GM21526 (cell line): ENCODE results near the gene TRAPPC14.
"Not testable (repeated sequence)": the region's sequence is repeated elsewhere in the genome, so short reads cannot be mapped to it uniquely, and the experiment has no call there.

ENCODE experiments used
- ATAC-seq: cut with Tn5 transposase; IDR thresholded peaks from one replicate; pipeline ENCODE4 v1.9.1; 2021; ENCODE audit warnings: moderate library complexity; ENCODE audit not compliant: unreplicated experiment, low FRiP score

Gene TRAPPC14, protein sequence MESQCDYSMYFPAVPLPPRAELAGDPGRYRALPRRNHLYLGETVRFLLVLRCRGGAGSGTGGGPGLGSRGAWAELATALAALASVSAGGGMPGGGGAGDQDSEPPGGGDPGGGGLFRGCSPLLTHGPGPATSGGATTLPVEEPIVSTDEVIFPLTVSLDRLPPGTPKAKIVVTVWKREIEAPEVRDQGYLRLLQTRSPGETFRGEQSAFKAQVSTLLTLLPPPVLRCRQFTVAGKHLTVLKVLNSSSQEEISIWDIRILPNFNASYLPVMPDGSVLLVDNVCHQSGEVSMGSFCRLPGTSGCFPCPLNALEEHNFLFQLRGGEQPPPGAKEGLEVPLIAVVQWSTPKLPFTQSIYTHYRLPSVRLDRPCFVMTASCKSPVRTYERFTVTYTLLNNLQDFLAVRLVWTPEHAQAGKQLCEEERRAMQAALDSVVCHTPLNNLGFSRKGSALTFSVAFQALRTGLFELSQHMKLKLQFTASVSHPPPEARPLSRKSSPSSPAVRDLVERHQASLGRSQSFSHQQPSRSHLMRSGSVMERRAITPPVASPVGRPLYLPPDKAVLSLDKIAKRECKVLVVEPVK

DNA sequence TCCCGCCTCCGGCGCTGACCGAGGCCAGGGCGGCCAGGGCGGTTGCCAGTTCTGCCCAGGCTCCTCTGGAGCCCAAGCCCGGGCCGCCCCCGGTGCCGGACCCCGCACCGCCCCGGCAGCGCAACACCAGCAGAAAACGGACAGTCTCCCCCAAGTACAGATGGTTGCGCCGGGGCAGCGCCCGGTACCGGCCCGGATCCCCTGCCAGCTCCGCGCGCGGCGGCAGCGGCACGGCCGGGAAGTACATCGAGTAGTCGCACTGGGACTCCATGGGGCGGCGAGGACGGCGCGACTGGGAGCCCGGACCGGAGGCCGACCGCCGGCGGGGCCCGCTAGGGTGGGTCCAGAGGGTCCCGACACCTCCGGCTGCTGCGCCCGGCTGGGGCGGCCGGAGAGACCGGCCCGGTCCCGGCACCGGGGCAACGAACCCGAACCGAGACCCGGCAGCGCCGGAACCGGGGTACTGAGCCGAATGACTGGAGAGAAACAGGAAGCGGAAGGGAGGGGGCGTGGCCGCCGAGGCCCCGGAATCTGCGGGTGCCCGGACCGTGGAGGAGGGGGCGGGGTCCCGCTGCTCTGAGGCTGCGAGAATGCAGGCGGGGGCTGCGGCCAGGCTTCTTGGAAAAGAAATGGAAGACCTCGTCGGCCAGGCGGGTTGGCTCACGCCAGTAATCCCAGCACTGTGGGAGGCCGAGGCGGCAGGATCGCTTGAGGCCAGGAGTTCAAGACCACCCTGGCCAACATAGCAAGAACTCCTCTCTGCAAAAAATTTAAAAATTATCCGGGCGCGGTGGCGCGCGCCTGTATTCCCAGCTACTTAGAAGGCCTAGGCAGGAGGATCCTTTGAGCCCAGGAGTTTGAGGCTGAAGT lies at the start of gene TRAPPC14:
TRAPPC14 (minus strand) TSS at position 495 of the 870 bp plus-strand sequence; CDS start at position 271, 224 bp downstream.
- no peak for ATAC-seq

DNA sequence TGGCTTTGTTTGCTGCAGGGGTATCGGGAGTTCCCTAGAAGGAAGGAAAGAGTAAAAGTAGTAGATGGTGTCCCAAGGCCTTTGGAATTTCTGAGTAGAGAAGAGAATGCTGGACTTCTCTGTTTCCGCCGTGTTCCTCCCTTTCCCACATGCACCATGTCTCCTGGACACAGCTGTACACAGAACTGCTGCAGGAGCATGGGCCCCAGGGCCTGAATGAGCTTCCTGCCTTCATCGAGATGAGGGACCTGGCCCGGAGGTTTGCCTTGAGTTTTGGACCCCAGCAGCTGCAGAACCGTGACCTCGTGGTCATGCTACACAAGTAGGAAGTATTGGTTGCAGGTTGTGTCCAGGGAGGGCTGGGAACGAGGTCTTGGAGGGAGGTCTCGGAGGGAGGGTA lies 45.9 kb upstream of the TRAPPC14 start:
- ATAC-seq: no peak

DNA sequence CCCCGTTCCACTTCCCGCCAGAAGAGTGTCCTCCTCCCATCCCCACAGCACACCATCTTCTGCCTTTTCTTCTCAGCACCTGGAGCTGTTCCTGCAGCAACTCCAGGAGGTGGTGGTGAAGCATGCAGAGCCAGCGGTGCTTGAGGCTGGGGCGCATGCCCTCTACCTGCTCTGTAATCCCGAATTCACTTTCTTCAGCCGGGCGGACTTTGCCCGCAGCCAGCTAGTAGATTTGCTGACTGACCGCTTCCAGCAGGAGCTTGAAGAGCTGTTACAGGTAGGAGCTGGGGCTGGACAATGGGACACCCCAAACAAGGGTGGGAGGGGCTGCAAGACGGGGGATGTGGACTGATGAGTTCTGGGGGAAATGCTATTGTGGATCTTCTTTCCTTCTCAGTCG lies 42.2 kb upstream of the TRAPPC14 start:
- no peak for ATAC-seq

DNA sequence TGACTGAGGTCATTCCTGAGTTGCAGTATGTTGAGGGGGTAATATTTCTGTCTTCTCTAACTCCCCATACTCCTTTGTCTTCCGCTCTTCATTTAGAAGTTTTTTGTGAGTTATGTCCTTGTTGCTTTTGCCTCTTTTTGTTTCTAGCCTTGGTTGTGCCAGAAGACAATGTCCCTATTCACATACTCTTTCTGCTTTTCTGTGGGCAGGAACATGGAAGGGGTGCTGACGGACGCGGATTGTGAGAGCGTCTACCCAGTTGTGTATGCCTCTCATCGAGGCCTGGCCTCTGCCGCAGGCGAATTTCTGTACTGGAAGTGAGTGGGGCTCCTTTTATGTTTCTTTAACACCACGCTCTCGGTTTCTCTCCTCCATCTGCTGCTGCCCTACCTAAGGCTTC lies 39.7 kb upstream of the TRAPPC14 start:
- no peak for ATAC-seq

DNA sequence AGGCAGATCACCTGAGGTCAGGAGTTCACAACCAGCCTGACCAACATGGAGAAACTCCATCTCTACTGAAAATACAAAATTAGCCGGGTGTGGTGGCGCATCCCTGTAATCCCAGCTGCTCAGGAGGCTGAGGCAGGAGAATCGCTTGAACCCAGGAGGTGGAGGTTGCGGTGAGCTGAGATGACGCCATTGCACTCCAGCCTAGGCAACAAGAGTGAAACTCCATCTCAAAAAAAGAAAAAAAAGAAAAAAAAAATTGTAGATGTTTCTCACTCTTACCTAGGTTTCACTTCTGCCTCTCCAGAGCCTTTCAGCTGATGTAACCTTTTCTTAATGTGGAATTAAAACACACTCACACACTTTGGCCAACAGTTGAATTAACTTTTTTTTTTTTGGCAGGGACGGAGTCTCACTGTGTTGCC lies 37.4 kb upstream of the TRAPPC14 start:
- not testable (repeated sequence) for ATAC-seq

DNA sequence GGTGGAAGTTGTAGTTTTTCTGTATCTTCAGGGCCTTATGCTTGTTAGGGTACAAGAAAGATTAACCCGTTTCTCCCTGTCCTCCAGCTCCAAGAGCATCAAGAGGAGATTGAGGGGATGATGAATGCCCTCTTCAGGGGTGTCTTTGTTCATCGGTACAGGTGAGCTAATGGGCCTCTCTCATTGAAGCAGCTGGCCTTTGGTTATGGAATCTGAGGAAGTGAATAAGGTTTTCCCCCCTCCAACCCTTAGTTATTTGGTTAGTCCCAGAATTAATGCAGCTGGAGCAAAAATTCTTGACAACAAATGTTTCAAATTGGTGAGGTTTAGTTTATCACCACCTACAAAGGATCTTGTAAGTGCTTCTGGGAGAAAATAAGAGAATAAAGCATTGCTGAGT lies 36.7 kb upstream of the TRAPPC14 start:
- no peak for ATAC-seq

DNA sequence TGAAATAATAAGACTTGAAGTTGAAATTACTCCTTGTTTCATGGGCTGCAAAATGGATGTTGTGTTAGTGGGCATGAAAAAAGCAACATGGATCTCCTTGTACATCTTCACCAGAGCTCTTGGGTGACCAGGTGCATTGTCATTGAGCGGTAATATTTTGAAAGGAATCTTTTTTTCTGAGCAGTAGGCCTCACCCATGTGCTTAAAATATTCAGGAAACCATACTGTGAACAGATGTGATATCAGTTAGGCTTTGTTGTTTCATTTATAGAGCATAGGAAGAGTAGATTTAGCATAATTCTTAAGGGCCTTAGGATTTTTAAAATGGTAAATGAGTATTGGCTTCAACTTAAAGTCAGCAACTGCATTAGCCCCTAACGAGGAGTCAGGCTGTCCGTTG lies 34.4 kb upstream of the TRAPPC14 start:
- no peak for ATAC-seq

DNA sequence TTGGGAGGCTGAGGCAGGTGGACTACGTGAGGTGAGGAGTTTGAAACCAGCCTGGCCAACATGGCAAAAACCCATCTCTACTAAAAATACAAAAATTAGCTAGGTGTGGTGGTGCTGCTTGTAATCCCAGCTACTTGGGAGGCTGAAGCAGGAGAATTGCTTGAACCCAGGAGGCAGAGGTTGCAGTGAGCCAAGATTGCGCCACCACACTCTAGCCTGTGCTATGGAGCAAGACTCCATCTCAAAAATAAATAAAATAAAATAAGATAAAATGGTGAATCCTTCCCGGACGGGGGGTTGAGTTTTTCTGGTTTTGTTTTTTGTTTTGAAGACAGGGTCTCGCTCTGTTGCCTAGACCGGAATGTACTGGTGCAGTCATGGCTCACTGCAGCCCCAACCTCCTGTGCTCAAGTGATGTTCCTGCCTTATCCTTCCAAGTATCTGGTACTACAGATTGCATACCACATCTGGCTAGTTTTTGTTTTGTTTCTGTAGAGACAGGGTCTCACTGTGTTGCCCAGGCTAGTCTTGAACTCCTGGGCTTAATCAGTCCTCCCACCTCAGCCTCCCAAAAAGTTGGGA lies 33.8 kb upstream of the TRAPPC14 start:
- ATAC-seq: not testable (repeated sequence)

DNA sequence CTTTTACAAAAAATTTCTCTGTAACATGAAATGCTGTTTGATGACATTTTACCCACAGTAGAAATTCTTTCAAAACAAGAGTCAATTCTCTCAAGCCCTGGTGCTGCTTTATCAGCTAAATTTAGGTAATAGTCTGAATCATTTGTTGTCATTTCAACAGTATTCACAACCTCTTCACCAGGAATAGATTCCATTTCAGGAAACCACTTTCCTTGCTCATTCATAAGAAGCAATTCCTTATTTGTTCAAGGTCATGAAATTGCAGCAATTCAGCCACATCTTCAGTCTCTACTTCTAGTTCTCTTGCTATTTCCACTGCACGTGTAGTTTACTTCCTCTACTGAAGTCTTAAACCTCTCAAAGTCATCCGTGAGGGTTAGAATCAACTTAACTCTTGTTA lies 33.3 kb upstream of the TRAPPC14 start:
- ATAC-seq: no peak

DNA sequence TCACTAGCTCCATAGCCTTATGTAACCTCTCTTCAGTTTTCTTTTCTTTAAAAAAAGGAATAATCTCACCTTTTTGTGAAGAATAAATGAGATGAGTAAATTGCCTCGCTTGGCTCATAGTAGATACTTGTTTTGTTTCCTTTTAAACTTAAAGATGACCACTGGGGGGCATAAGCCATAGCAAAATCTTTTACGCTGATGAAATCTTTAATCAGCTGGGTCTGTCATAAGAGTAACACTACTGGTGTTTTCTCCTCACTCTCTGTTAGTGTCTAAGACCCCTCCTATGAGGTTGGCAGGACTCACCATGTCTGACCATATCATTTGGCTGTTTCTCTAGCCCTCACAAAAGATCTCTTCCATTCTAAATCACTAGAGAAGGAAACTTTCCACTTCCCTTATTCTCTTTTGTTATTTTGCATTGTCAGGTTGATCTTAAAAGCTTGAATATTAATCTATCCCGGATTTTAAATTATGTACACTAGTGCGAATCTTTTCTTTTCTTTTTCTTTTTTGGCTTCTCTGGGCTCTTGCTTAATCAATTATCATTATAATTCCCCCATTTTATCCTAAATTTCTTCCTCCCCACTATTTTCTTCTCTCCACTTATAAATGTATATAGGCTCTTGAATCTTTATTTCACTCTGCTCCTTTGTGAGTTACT lies 31.7 kb upstream of the TRAPPC14 start:
- no peak for ATAC-seq

DNA sequence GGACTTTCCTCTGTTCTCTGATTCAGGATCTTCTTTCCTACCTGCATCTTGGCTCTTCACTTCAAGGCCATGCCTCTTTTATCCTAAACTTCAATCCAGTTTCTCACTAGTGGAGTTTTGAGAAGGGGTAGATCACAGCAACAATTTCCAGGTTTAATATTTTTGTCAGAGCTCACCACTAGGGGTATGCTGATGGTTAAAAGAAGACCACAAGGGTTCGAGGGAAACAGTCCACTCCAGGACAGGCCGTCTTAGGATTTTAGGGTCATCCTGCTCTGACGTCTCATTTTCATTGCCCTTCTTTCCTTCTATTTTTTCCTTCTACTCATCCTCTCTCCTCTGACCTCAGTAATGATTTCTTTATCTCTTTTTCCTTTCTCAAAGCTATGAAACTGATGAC lies 30.5 kb upstream of the TRAPPC14 start:
- no peak for ATAC-seq

DNA sequence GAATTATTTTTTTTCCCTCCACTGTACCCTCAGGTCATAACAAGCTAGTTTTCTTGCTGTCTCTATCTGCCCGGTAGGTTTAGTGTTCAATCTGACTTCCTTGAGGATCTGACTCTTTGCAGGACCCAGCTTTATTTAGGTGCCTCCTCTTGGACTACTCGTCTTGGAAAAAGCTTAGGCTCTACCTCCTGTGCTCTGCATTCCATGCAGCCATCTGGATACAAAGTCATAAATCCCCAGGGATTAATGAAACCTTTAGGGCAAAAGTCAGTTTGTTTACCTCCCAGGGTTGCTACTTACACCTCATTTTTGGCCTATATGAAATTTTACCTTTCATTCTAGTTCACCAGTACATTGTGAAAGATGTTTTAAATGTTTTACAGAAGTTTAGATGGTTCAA lies 27.2 kb upstream of the TRAPPC14 start:
- no peak for ATAC-seq

DNA sequence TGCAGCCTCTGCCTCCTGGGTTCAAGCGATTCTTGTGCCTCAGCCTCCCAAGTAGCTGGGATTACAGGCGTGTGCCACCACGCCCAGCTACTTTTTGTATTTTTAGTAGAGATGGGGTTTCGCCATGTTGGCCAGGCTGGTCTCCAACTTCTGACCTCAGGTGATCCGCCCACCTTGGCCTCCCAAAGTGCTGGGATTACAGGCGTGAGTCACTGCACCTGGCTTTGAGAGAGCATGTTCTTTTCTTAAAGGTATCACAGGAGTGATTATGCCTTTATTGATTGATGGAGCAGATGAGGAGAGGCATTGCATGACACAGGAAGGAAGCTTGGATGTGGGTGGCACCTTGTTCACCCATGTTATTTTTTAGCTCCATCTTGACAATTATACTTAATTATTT lies 24.6 kb upstream of the TRAPPC14 start:
- ATAC-seq: not testable (repeated sequence)

DNA sequence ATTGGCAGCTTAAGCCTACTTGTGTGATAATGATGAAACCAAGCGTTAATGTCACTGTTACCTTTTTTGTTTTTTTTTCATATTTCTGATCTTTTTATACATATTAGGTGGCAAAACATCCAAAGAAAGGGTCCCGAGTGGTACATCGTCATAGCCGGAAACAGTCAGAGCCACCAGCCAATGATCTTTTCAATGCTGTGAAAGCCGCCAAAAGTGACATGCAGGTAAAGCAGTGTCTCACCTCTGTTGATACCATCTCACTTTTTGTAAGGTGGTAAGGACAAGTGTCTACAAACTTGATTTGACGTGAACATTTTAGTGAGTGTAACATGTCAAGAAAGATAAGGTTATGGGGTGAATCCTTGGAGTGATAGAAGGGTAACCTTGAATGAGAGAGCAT lies 24.1 kb upstream of the TRAPPC14 start:
- not testable (repeated sequence) for ATAC-seq

DNA sequence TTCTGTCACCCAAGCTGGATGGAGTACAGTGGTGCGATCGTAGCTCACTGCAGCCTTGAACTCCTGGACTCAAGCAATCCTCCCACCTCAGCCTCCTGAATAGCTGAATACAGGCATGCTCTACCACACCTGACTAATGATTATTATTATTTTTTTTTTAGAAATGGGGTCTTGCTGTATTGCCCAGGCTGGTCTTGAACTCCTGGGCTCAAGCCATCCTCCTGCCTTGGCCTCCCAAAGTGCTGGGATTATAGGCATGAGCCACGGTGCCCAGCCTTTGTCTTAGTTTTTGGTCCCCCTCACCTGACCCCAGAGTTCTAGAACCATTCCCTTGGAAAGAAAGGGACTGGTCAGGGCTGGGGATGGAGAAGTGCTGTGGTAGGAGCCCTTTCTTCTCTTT lies 21.6 kb upstream of the TRAPPC14 start:
- not testable (repeated sequence) for ATAC-seq

DNA sequence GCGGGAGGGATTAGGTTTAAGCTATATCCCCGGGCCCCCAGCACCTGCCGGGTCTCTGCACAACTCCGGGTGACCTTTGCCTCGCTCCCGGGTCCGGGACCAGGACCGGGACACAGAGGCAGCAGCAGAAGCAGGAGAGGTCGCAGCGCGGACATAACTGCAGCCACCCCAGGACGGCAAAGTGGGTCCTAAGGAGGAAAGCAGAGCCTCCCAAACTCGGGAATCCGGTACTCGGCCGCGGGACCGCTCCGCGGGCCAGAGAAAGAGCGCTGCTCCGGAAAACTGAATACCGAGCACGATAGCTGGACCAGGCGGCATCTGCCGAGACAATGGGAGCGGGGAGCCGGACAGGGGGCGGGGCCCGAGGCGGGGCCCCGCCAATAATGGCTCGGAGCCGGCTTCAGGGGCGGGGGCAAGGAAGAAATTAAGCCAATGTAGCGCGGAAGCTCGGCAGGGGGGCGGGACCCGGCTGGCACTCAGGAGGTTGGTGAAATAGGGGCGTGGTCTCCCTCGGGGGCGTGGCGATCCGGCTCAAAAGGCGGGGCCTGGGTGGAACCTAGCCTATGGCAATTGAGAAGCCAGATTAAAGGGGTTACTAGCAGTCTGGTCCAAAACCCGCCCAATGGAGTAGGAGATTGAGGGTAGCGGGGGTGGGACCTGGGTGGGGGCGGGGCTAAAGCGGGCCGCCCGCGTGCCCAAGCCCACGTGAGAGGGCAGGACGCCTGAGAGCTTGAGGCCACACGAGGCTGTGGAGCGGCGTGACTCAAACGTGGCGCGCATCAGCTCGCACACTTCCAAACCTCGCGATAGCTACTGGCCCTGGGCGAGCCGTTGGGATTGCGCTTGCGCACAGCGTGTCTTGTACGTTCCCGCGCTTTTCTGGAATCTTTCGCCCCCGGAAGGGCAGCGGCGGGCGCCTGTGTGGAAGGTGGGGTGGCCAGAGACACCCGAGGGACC lies 18.8 kb upstream of the TRAPPC14 start, which contains the start of the genes GPC2 and STAG3:
GPC2 (minus strand) TSS at position 337 of the 957 bp plus-strand sequence; CDS start at position 155, 182 bp downstream.
STAG3 (plus strand) TSS at position 874 of the 957 bp plus-strand sequence. CDS start 2,639 bp downstream, outside the sequence.
- ATAC-seq: peak; percentile 68

DNA sequence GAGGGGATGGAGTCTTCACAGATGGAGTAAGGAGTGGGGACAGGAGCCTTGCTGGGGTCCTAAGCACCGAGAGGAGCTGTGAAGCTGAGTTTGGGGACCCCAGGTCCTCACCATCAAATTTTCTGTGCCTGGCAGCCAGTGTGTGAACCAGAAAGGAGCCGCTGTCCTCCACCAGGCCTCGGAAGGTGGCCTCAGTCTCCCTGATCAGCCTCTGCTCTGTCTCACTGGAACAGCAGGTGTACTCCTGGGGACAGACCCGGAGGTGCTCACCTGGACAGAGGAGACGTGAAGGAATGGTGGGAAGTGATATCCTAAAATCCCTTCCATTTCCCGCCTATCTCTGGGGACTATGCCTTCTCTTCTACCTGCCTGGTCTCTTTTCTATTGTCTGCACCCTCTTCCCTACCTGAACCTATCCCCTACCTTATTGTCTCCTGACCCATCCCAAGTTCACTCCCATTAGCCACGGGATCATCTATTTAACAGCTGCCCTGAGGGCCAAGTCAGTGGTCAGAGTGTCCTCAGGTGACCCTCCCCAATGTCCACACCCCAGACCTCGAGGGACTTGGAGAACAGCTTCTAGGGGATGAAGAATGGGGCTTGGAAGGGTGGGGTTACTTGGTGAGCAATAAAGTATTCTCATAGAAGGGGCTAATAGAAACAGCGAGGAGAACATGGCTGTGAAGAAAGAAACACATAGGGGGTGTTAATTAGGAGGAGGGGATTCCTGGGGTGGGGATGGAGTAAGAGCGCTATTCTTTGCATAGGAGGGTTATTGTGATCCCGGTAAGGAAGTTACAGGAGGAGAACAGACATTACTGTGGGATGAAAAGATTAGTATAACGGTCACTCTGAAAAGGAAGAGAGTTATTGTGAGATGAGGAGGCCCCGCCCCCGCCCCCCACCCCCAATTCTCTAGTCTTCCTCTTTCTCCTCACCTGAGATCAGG lies 17.8 kb upstream of the TRAPPC14 start:
- no peak for ATAC-seq
